CD4-positive, alpha-beta T cell (primary cell): ENCODE results near the gene POLE3. TPM values are rescaled to one million over a fixed set of nuclear protein-coding genes. Genes with fewer than 3 reads are reported as not detected.
A peak's percentile ranks its signal among the peaks of the same experiment; 100 is the strongest.

Experiments
- ATAC-seq: fragments of 200-7000 bp; cut with Tn5 transposase; one replicate; pipeline ENCODE4 v1.10.0; 2022; ENCODE audit warnings: mild to moderate bottlenecking; ENCODE audit not compliant: poor library complexity
- CTCF ChIA-PET: fragments of 350-600 bp; sonication (Branson Sonifier 250); formaldehyde crosslinking; loops from one replicate; lab custom pipeline; 2021; ENCODE audit warnings: antibody characterized with exemption, inconsistent platforms; lab: Charles Lee
- POLR2A ChIA-PET: fragments of 350-600 bp; sonication (Branson Sonifier 250); formaldehyde crosslinking; loops from one replicate; lab custom pipeline; 2021; ENCODE audit warnings: antibody characterized with exemption, inconsistent platforms; lab: Charles Lee
- DNase-seq, 14 experiments: peaks; one replicate each; pipeline ENCODE4 v3.0.0-alpha.2; 2013 to 2020; ENCODE audit warnings: mixed read lengths in 2 of 14
- H3K27ac ChIP-seq, 2 donors: one replicate each; pipeline versions ENCODE4 v1.5.1 to v1.7.0; 2013; ENCODE audit warnings: low read length in 2 of 2, low read depth in 1 of 2, mild to moderate bottlenecking in 1 of 2
- H3K27me3 ChIP-seq, 2 experiments: 1 replicate in 1 of 2; 2 replicates in 1 of 2; pipeline versions ENCODE4 v1.6.1 to v1.7.0; 2013; ENCODE audit warnings: low read length in 2 of 2, control low read depth in 1 of 2, mild to moderate bottlenecking in 1 of 2, moderate library complexity in 1 of 2; ENCODE audit not compliant: insufficient read depth in 2 of 2, control insufficient read depth in 1 of 2
- H3K36me3 ChIP-seq: one replicate; pipeline ENCODE4 v1.6.1; 2013; ENCODE audit warnings: low read length, control low read depth; ENCODE audit not compliant: insufficient read depth
- H3K4me1 ChIP-seq: one replicate; pipeline ENCODE4 v1.6.1; 2013; ENCODE audit warnings: low read length, control low read depth; ENCODE audit not compliant: insufficient read depth
- H3K4me3 ChIP-seq: one replicate; pipeline ENCODE4 v1.5.1; 2013; ENCODE audit warnings: mild to moderate bottlenecking, low read length, moderate library complexity
- H3K9me3 ChIP-seq, 2 experiments: 1 replicate in 1 of 2; 2 replicates in 1 of 2; pipeline versions ENCODE4 v1.6.1 to v1.7.0; 2013; ENCODE audit warnings: low read length in 2 of 2, mild to moderate bottlenecking in 2 of 2, control low read depth in 1 of 2, moderate library complexity in 1 of 2; ENCODE audit not compliant: control insufficient read depth in 1 of 2, insufficient read depth in 1 of 2
- H3K27ac Mint-ChIP-seq: one replicate; pipeline ENCODE4 v1.8.0; 2020; ENCODE audit warnings: mixed read lengths
- H3K27me3 Mint-ChIP-seq: one replicate; pipeline ENCODE4 v1.8.0; 2021; ENCODE audit warnings: mixed read lengths
- H3K36me3 Mint-ChIP-seq: one replicate; pipeline ENCODE4 v1.8.0; 2021; ENCODE audit warnings: low read depth, mixed read lengths
- H3K4me1 Mint-ChIP-seq: one replicate; pipeline ENCODE4 v1.8.0; 2021; ENCODE audit warnings: low read depth, mixed read lengths
- H3K4me3 Mint-ChIP-seq: one replicate; pipeline ENCODE4 v1.8.0; 2020; ENCODE audit warnings: mild to moderate bottlenecking, mixed read lengths
- H3K9me3 Mint-ChIP-seq: one replicate; pipeline ENCODE4 v1.8.0; 2020; ENCODE audit warnings: mixed read lengths
- intact Hi-C, 2 experiments: fragments of 100-400 bp; cut with DNase I in 1 of 2; cut with micrococcal nuclease in 1 of 2; formaldehyde crosslinking; loops; one replicate each; pipeline versions ENCODE4 v1.15.1 to v1.9.0; 2023 to 2025; cut with DNase I, micrococcal nuclease
- total RNA-seq, 174 experiments: library from RNA in 2 of 174; stranded (reverse) in 2 of 174; gene quantifications; one replicate each; pipeline ENCODE4 v1.2.3 and lab custom pipeline; 2021 to 2026
- TF ChIP-seq, protein P1 (sequence below): fragments of 200-600 bp; IDR thresholded peaks from one replicate; pipeline ENCODE4 v1.8.0; 2022; ENCODE audit warnings: antibody characterized with exemption, mild to moderate bottlenecking

The POLE3 gene
- total RNA-seq, 2 experiments from 2014 or later: 63.6 to 64.9 TPM

- H3K9me3 Mint-ChIP-seq: no peaks in the 10 kb centered on the region
- Histone ChIP-seq H3K4me1 (peaks cover 33% of the 10 kb centered on the region), H3K4me3 (no peak overlapping the region), H3K27me3 (no peaks in the 10 kb centered on the region), H3K36me3 (peaks cover 14% of the 10 kb centered on the region), H3K9me3 (no peaks in the 10 kb centered on the region), H3K27ac (no peak overlapping the region)
- peaks cover 34% of the 10 kb centered on the region for H3K4me1 Mint-ChIP-seq
- no peak for ATAC-seq
- CTCF ChIA-PET: no interaction called here
- no peaks in the 10 kb centered on the region for H3K27me3 Mint-ChIP-seq
- intact Hi-C loops: no loop called here
- no peak overlapping the region for H3K4me3 Mint-ChIP-seq
- H3K27ac Mint-ChIP-seq: no peak overlapping the region
- peaks cover 23% of the 10 kb centered on the region for H3K36me3 Mint-ChIP-seq
- POLR2A ChIA-PET: interaction anchor here (0.9 kb wide), 1 partner anchor 21 kb away, joined by 3 read pairs; the partner anchor contains the start of gene HDHD3
- TF ChIP-seq, protein P1, sequence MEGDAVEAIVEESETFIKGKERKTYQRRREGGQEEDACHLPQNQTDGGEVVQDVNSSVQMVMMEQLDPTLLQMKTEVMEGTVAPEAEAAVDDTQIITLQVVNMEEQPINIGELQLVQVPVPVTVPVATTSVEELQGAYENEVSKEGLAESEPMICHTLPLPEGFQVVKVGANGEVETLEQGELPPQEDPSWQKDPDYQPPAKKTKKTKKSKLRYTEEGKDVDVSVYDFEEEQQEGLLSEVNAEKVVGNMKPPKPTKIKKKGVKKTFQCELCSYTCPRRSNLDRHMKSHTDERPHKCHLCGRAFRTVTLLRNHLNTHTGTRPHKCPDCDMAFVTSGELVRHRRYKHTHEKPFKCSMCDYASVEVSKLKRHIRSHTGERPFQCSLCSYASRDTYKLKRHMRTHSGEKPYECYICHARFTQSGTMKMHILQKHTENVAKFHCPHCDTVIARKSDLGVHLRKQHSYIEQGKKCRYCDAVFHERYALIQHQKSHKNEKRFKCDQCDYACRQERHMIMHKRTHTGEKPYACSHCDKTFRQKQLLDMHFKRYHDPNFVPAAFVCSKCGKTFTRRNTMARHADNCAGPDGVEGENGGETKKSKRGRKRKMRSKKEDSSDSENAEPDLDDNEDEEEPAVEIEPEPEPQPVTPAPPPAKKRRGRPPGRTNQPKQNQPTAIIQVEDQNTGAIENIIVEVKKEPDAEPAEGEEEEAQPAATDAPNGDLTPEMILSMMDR: no peak
- DNase-seq: no peak
These were observed 13.3 kb downstream of the POLE3 start for GRCh38 chr9:113397203-113397631.

DNA sequence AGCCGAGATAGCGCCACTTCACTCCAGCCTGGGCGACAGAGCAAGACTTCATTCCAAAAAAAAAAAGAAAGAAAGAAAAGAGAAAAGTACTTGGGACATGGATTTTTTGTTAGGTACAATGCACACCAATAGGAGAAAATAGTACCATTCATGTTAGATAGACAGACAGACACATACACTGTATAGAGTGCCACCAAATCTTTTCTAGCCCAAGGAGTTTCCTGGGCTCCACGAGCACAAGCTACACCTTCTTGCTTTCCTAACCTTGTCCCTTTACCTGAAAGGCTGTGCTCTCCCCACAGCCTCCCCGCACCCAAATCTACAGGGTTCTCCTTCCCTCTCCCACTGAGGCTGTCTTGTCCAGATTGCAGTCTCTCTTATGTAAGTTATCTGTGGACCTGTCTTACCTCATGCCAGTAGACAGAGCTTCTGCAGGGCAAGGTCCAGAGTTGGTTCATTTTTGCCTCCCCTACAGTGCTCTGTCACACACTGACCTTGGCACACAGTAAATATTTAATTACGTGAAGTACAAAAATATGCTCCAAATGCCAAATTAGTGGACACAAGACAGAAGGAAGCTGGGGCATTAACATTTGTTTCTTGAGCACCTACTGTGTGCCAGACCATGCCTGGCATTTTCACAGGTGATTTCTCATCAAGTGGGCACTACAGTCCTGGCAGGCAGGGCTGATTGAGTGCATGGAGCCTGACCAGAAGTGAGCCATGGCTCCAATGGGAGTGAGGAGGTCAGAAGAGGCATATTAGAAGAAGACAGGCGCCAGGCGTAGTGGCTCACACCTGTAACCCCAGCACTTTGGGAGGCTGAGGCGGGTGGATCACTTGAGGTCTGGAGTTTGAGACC is 15.2 kb downstream of the POLE3 start:
- ChIA-PET CTCF (no interaction called here), POLR2A (no interaction called here)
- H3K36me3 Mint-ChIP-seq: peaks cover 41% of the 10 kb centered on the region
- ATAC-seq (no peak), DNase-seq (peak in 1 of 14 experiments; percentile 14)
- TF ChIP-seq, protein P1: no peak
- no peak overlapping the region for H3K27ac Mint-ChIP-seq
- H3K9me3 ChIP-seq: no peaks in the 10 kb centered on the region
- no peaks in the 10 kb centered on the region for H3K27me3 ChIP-seq
- no peak overlapping the region for H3K27ac ChIP-seq
- H3K4me3 ChIP-seq: no peak overlapping the region
- peaks cover 28% of the 10 kb centered on the region for H3K36me3 ChIP-seq
- intact Hi-C loops: no loop called here
- H3K4me1 Mint-ChIP-seq: peaks cover 20% of the 10 kb centered on the region
- H3K27me3 Mint-ChIP-seq: no peaks in the 10 kb centered on the region
- no peak overlapping the region for H3K4me3 Mint-ChIP-seq
- no peaks in the 10 kb centered on the region for H3K9me3 Mint-ChIP-seq
- peaks cover 20% of the 10 kb centered on the region for H3K4me1 ChIP-seq

GRCh38 chr9:113393281-113393680 is 17.2 kb downstream of the POLE3 start:
- no peaks in the 10 kb centered on the region for H3K27me3 Mint-ChIP-seq
- Histone ChIP-seq H3K4me3 (no peak overlapping the region), H3K27ac (no peak overlapping the region), H3K9me3 (no peaks in the 10 kb centered on the region), H3K27me3 (no peaks in the 10 kb centered on the region), H3K4me1 (peaks cover 3% of the 10 kb centered on the region), H3K36me3 (peaks cover 46% of the 10 kb centered on the region)
- no peak overlapping the region for H3K27ac Mint-ChIP-seq
- no peak for DNase-seq
- H3K4me3 Mint-ChIP-seq: no peak overlapping the region
- H3K36me3 Mint-ChIP-seq: peaks cover 54% of the 10 kb centered on the region
- POLR2A ChIA-PET: no interaction called here
- H3K9me3 Mint-ChIP-seq: no peaks in the 10 kb centered on the region
- intact Hi-C loops: no loop called here
- no peak for ATAC-seq
- CTCF ChIA-PET: interaction anchor here (1.7 kb wide), 1 partner anchor 8 kb away, joined by 5 read pairs; the partner anchor contains the start of gene ALAD
- TF ChIP-seq, protein P1: no peak
- peaks cover 7% of the 10 kb centered on the region for H3K4me1 Mint-ChIP-seq
